Neural progenitor cell (in vitro differentiated cells): ENCODE results near the gene SLC22A23. TPM values are rescaled to one million over a fixed set of nuclear protein-coding genes. Genes with fewer than 3 reads are reported as not detected.

ENCODE experiments used
- DNase-seq: peaks from one replicate; pipeline ENCODE4 v3.0.0-alpha.2; 2016; ENCODE audit warnings: low spot score
- H2AFZ ChIP-seq: fragments of 200-600 bp; sonication (generic); replicated peaks from 2 replicates; pipeline ENCODE4 v1.6.1; 2016; ENCODE audit warnings: antibody characterized with exemption
- H3F3A ChIP-seq: fragments of 200-600 bp; sonication (generic); 2 replicates; pipeline ENCODE4 v1.6.1; 2016; ENCODE audit warnings: antibody characterized with exemption, low read depth
- H3K27ac ChIP-seq: fragments of 200-600 bp; sonication (generic); 2 replicates; pipeline ENCODE4 v1.5.1; 2016; ENCODE audit warnings: mild to moderate bottlenecking
- H3K27me3 ChIP-seq: fragments of 200-600 bp; sonication (generic); 2 replicates; pipeline ENCODE4 v1.6.1; 2016; ENCODE audit warnings: mild to moderate bottlenecking, moderate library complexity
- H3K36me3 ChIP-seq: fragments of 200-600 bp; sonication (generic); 2 replicates; pipeline ENCODE4 v1.5.1; 2016
- H3K4me1 ChIP-seq: fragments of 200-600 bp; sonication (generic); 2 replicates; pipeline ENCODE4 v1.6.1; 2016; ENCODE audit warnings: mixed run types
- H3K4me2 ChIP-seq: fragments of 200-600 bp; sonication (generic); 2 replicates; pipeline ENCODE4 v1.6.1; 2016
- H3K4me3 ChIP-seq: fragments of 200-600 bp; sonication (generic); 2 replicates; pipeline ENCODE4 v1.5.1; 2016
- H3K79me2 ChIP-seq: fragments of 200-600 bp; sonication (generic); 2 replicates; pipeline ENCODE4 v1.6.1; 2016; ENCODE audit warnings: low read depth
- H3K9ac ChIP-seq: fragments of 200-600 bp; sonication (generic); 2 replicates; pipeline ENCODE4 v1.6.1; 2016
- H3K9me3 ChIP-seq: fragments of 200-600 bp; sonication (generic); 2 replicates; pipeline ENCODE4 v1.5.1; 2016; ENCODE audit warnings: low read depth
- H4K20me1 ChIP-seq: fragments of 200-600 bp; sonication (generic); 2 replicates; pipeline ENCODE4 v1.6.1; 2016; ENCODE audit warnings: low read depth
- H3K27ac Mint-ChIP-seq: 3 replicates; pipeline ENCODE4 v1.8.0; 2021; ENCODE audit warnings: mixed read lengths
- H3K27me3 Mint-ChIP-seq: 2 replicates; pipeline ENCODE4 v1.8.0; 2022; ENCODE audit warnings: low read depth, mild to moderate bottlenecking, inconsistent platforms, moderate library complexity, mixed read lengths; ENCODE audit not compliant: insufficient read depth
- H3K36me3 Mint-ChIP-seq: 3 replicates; pipeline ENCODE4 v1.8.0; 2021; ENCODE audit warnings: mixed read lengths
- H3K4me1 Mint-ChIP-seq: 3 replicates; pipeline ENCODE4 v1.8.0; 2021; ENCODE audit warnings: mixed read lengths
- H3K4me3 Mint-ChIP-seq: 3 replicates; pipeline ENCODE4 v1.8.0; 2021; ENCODE audit warnings: mild to moderate bottlenecking, moderate library complexity, mixed read lengths
- H3K9me3 Mint-ChIP-seq: 3 replicates; pipeline ENCODE4 v1.8.0; 2020; ENCODE audit warnings: mixed read lengths
- EZH2 ChIP-seq: fragments of 200-600 bp; sonication (generic); IDR thresholded peaks from 2 replicates; pipeline ENCODE4 v1.6.1; 2017; ENCODE audit warnings: antibody characterized with exemption, mild to moderate bottlenecking, moderate library complexity
- EZH2phosphoT487 ChIP-seq: fragments of 200-600 bp; sonication (generic); IDR thresholded peaks from 2 replicates; pipeline ENCODE4 v1.6.1; 2017; ENCODE audit warnings: antibody characterized with exemption
- total RNA-seq: library from RNA; depleted of rRNA; stranded (reverse); fragments of >200 nt; gene quantifications from 2 replicates; pipeline ENCODE4 v1.2.3, GENCODE V29; 2015; ENCODE audit warnings: low replicate concordance
- TF ChIP-seq, protein P1 (sequence below): fragments of 200-600 bp; sonication (generic); IDR thresholded peaks from 2 replicates; pipeline ENCODE4 v1.5.1; 2017; ENCODE audit warnings: antibody characterized with exemption, mild to moderate bottlenecking

The SLC22A23 gene
- total RNA-seq, 1 donor from 2014 or later: 0.99 TPM

DNA sequence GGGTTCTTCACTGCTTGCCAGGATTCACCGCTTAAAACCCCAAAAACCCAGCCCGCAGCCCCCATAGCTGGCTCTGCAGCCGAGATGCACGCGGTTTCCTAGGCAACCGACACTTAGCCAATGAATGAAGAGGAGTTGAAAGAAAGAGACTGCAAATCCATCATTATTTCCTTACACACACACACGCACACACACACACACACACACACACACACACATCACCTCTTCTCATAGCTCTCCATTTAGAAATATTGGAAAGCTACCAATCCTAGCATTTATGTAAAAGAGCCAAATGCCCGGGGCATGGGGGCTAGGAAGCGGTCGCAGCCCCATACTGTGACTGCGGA, 226.0 kb downstream of the SLC22A23 start:
- DNase-seq: peak; percentile 90
- H3K9me3 Mint-ChIP-seq: no peaks in the 10 kb centered on the region
- Histone ChIP-seq H3F3A (peaks cover 38% of the 10 kb centered on the region), H2AFZ (peak overlapping the region; percentile 69), H3K4me3 (peak overlapping the region; percentile 95), H4K20me1 (peaks cover 20% of the 10 kb centered on the region), H3K27ac (no peak overlapping the region), H3K9ac (no peak overlapping the region), H3K4me2 (peak overlapping the region; percentile 87), H3K9me3 (no peaks in the 10 kb centered on the region), H3K4me1 (peaks cover 28% of the 10 kb centered on the region), H3K79me2 (peaks cover 16% of the 10 kb centered on the region), H3K27me3 (peaks cover 40% of the 10 kb centered on the region), H3K36me3 (no peaks in the 10 kb centered on the region)
- H3K36me3 Mint-ChIP-seq: peaks cover 6% of the 10 kb centered on the region
- peaks cover 49% of the 10 kb centered on the region for H3K4me1 Mint-ChIP-seq
- peak overlapping the region; percentile 98 for H3K4me3 Mint-ChIP-seq
- TF ChIP-seq, protein P1, sequence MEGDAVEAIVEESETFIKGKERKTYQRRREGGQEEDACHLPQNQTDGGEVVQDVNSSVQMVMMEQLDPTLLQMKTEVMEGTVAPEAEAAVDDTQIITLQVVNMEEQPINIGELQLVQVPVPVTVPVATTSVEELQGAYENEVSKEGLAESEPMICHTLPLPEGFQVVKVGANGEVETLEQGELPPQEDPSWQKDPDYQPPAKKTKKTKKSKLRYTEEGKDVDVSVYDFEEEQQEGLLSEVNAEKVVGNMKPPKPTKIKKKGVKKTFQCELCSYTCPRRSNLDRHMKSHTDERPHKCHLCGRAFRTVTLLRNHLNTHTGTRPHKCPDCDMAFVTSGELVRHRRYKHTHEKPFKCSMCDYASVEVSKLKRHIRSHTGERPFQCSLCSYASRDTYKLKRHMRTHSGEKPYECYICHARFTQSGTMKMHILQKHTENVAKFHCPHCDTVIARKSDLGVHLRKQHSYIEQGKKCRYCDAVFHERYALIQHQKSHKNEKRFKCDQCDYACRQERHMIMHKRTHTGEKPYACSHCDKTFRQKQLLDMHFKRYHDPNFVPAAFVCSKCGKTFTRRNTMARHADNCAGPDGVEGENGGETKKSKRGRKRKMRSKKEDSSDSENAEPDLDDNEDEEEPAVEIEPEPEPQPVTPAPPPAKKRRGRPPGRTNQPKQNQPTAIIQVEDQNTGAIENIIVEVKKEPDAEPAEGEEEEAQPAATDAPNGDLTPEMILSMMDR: no peak
- no peak for TF ChIP-seq EZH2phosphoT487
- TF ChIP-seq EZH2: no peak
- peaks cover 8% of the 10 kb centered on the region for H3K27me3 Mint-ChIP-seq
- H3K27ac Mint-ChIP-seq: peak overlapping the region; percentile 86

DNA sequence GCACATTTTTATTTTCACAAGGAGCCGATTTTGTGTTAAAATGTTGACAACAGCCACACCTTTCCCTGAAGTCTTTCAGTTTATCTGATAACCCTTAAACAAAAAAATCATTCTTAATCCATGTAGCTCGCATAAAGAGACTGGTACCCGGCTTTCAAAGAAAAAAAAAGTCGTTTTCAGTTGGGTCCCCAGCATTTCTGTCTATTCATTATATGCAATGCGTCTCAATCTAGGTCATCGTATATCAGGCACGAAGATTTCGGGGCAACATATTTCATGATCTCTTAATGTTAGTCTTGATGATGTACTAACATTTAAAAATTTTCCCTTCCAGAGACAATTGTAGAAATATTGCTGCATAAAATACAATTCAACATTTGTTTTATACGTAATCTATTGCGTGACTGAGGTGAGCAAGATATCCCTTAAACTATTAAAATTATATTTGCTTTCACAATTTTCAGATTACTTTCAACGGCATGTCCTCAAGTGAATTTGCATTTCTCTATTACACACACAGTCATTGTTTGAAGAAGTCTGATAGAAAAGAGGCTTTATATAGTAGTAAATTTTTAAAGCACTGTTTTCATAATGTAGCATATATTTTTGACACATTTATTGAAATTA, 226.5 kb downstream of the SLC22A23 start:
- Histone ChIP-seq H3K27ac (no peak overlapping the region), H4K20me1 (peaks cover 23% of the 10 kb centered on the region), H3K4me3 (peak overlapping the region; percentile 95), H3K36me3 (no peaks in the 10 kb centered on the region), H3K9ac (no peak overlapping the region), H2AFZ (no peak overlapping the region), H3K9me3 (no peaks in the 10 kb centered on the region), H3K4me2 (peak overlapping the region; percentile 87), H3K27me3 (peaks cover 40% of the 10 kb centered on the region), H3F3A (peaks cover 38% of the 10 kb centered on the region), H3K79me2 (peaks cover 19% of the 10 kb centered on the region), H3K4me1 (peaks cover 30% of the 10 kb centered on the region)
- no peaks in the 10 kb centered on the region for H3K9me3 Mint-ChIP-seq
- no peak for DNase-seq
- TF ChIP-seq EZH2 (no peak), EZH2phosphoT487 (no peak)
- TF ChIP-seq, protein P1: no peak
- peaks cover 8% of the 10 kb centered on the region for H3K27me3 Mint-ChIP-seq
- peak overlapping the region; percentile 86 for H3K27ac Mint-ChIP-seq
- peaks cover 10% of the 10 kb centered on the region for H3K36me3 Mint-ChIP-seq
- peaks cover 48% of the 10 kb centered on the region for H3K4me1 Mint-ChIP-seq
- H3K4me3 Mint-ChIP-seq: peak overlapping the region; percentile 98

DNA sequence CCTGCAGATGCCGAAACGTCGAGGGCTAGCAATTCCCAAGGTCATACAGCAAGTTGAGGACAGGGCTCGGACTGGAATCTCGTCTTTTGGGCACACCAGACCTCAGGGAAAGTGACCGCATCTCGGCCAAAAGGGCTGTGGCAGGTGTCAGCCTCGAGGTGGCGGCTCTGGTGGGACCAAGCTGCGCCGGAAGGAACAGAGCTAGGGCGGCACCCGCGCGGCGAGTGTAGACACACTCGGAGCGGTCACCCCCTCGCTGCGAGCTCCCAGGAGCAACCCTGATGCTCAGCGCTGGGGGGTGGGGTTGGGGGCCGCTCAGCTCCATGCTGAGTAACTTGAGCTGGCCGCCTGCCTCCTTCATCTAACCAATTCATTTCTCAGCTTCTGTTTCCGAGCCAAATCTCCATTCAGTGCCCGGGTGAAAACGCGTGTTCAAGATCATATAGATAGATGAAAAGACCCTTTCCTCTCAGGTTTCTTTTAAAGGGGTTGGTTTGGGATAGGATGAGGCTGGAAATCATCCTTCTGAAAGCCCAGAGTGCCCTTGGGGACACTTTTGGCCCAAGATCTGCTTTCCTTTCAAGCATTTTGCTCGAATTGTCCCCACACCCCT, 227.2 kb downstream of the SLC22A23 start:
- no peak overlapping the region for H2AFZ ChIP-seq
- Mint-ChIP-seq H3K9me3 (no peaks in the 10 kb centered on the region), H3K4me1 (peaks cover 48% of the 10 kb centered on the region), H3K4me3 (peak overlapping the region; percentile 98), H3K27ac (peak overlapping the region; percentile 57), H3K36me3 (peaks cover 10% of the 10 kb centered on the region), H3K27me3 (peaks cover 6% of the 10 kb centered on the region)
- peaks cover 38% of the 10 kb centered on the region for H3F3A ChIP-seq
- peak; percentile 75 for DNase-seq
- H3K4me2 ChIP-seq: peak overlapping the region; percentile 87
- H3K36me3 ChIP-seq: no peaks in the 10 kb centered on the region
- peaks cover 23% of the 10 kb centered on the region for H4K20me1 ChIP-seq
- H3K4me3 ChIP-seq: peak overlapping the region; percentile 95
- peaks cover 40% of the 10 kb centered on the region for H3K27me3 ChIP-seq
- H3K27ac ChIP-seq: no peak overlapping the region
- TF ChIP-seq EZH2 (no peak), EZH2phosphoT487 (no peak)
- TF ChIP-seq, protein P1: peak; percentile 37
- no peaks in the 10 kb centered on the region for H3K9me3 ChIP-seq
- peaks cover 19% of the 10 kb centered on the region for H3K79me2 ChIP-seq
- H3K9ac ChIP-seq: no peak overlapping the region
- H3K4me1 ChIP-seq: peaks cover 30% of the 10 kb centered on the region
